Inferior parietal cortex (tissue), 1 donor: Measurements from ENCODE around the gene KPNA1.

ENCODE experiments used
- DNase-seq: peaks from one replicate; pipeline ENCODE4 v3.0.0-alpha.2; 2016; ENCODE audit errors: extremely low spot score

Gene KPNA1

GRCh38 chr3:122514123-122515019 is at the start of gene KPNA1:
KPNA1 (minus strand) TSS chr3:122514939; CDS start chr3:122496565, 18,374 bp downstream.
- peak; percentile 89 for DNase-seq

GRCh38 chr3:122564155-122564912 is 49.6 kb upstream of the KPNA1 start, which contains the start of the genes DTX3L and PARP9:
DTX3L (plus strand) TSS chr3:122564338; CDS start chr3:122564427, 89 bp downstream.
PARP9 (minus strand) TSS chr3:122564300; CDS start chr3:122559620, 4,680 bp downstream.
- peak; percentile 30 for DNase-seq

- DNase-seq: no peak
Measured at GRCh38 chr3:122563717-122564025, 48.9 kb upstream of the KPNA1 start.

- no peak for DNase-seq
Measured at GRCh38 chr3:122562923-122563716, 48.4 kb upstream of the KPNA1 start.

- peak; percentile 66 for DNase-seq
Measured at GRCh38 chr3:122560680-122561079, 45.9 kb upstream of the KPNA1 start.

- DNase-seq: no peak
Measured at GRCh38 chr3:122559906-122560305, 45.2 kb upstream of the KPNA1 start.

- no peak for DNase-seq
Measured at GRCh38 chr3:122558605-122559004, 43.9 kb upstream of the KPNA1 start.

- DNase-seq: no peak
Measured at GRCh38 chr3:122557356-122557755, 42.6 kb upstream of the KPNA1 start.

- DNase-seq: no peak
Measured at GRCh38 chr3:122555275-122556071, 40.7 kb upstream of the KPNA1 start.

- DNase-seq: no peak
Measured at GRCh38 chr3:122553171-122553570, 38.4 kb upstream of the KPNA1 start.

- no peak for DNase-seq
Measured at GRCh38 chr3:122548619-122549018, 33.9 kb upstream of the KPNA1 start.

- DNase-seq: no peak
Measured at GRCh38 chr3:122548076-122548475, 33.3 kb upstream of the KPNA1 start.

GRCh38 chr3:122546151-122546550 is 31.4 kb upstream of the KPNA1 start:
- DNase-seq: no peak

- no peak for DNase-seq
Measured at GRCh38 chr3:122538956-122539490, 24.3 kb upstream of the KPNA1 start.

- no peak for DNase-seq
Measured at GRCh38 chr3:122536632-122537001, 21.9 kb upstream of the KPNA1 start.

- DNase-seq: no peak
Measured at GRCh38 chr3:122535964-122536631, 21.4 kb upstream of the KPNA1 start.

- DNase-seq: no peak
Measured at GRCh38 chr3:122533931-122534334, 19.2 kb upstream of the KPNA1 start.

GRCh38 chr3:122533480-122533879 is 18.7 kb upstream of the KPNA1 start:
- no peak for DNase-seq

- no peak for DNase-seq
Measured at GRCh38 chr3:122530164-122530563, 15.4 kb upstream of the KPNA1 start.

GRCh38 chr3:122523317-122523716 is 8.6 kb upstream of the KPNA1 start:
- DNase-seq: no peak
